ENCODE results near the gene TENM4. TPM values are rescaled to one million over a fixed set of nuclear protein-coding genes. Genes with fewer than 3 reads are reported as not detected.

The TENM4 gene
- total RNA-seq, 4 donors from 2014 or later = 2.3 to 18.9 (median 4.5) TPM

DNA sequence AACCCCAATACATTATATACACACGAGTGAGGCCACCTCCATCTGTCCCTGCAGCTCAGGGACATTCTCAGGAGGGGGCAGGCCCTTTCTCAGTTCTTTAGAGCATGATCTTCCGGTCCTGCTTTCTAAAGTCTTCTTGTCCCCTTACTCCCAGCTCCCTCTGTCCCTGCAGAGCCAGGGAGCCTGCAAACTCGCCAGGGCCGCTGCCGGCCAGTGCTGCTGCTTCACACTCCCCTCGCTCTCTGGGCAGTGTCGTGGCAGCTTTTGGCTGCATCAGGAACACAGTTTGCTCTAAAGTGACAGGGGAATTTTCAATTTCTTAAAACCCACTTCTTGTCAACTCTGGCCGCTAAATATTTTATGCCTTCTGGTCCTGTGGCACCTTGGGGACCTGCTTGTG, 736.0 kb downstream of the TENM4 start:
- ATAC-seq (ENCODE audit: low FRiP score) = no peak
- TF ChIP-seq, protein P1, sequence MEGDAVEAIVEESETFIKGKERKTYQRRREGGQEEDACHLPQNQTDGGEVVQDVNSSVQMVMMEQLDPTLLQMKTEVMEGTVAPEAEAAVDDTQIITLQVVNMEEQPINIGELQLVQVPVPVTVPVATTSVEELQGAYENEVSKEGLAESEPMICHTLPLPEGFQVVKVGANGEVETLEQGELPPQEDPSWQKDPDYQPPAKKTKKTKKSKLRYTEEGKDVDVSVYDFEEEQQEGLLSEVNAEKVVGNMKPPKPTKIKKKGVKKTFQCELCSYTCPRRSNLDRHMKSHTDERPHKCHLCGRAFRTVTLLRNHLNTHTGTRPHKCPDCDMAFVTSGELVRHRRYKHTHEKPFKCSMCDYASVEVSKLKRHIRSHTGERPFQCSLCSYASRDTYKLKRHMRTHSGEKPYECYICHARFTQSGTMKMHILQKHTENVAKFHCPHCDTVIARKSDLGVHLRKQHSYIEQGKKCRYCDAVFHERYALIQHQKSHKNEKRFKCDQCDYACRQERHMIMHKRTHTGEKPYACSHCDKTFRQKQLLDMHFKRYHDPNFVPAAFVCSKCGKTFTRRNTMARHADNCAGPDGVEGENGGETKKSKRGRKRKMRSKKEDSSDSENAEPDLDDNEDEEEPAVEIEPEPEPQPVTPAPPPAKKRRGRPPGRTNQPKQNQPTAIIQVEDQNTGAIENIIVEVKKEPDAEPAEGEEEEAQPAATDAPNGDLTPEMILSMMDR (IDR thresholded peaks at IDR 0.05) = no peak

DNA sequence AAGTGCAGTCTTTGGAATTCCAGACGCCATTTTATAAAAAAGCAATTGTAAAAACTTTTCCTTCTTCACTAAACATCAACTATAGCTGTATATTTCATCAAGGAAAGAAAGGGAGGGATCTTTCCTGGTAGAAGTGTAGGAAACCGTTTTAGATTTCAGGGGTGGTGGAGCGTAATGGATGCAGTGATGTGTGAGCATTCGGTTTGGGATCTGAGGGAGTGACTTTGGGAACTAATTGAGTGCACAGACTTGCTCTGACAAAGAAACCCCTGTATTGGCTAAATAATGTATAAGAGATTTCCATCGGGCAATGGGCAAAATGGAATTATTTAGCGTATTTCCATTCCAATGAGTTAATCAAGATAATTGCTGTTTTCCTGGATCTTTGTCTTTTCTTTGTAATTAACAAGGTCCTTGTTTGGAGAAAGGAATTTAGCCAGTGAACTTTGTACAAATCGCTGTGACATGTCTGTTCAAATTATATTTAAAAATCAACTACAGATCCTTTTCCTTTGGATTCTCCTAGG, 741.2 kb downstream of the TENM4 start:
- DNase-seq (ENCODE audit: low spot score) (no peak), ATAC-seq (ENCODE audit: low FRiP score) (no peak)
- TF ChIP-seq, protein P1 (IDR thresholded peaks at IDR 0.05) = no peak

More for the DNA sequence above, 736.0 kb downstream of the TENM4 start:
- no peak for DNase-seq (ENCODE audit: low spot score)

DNA sequence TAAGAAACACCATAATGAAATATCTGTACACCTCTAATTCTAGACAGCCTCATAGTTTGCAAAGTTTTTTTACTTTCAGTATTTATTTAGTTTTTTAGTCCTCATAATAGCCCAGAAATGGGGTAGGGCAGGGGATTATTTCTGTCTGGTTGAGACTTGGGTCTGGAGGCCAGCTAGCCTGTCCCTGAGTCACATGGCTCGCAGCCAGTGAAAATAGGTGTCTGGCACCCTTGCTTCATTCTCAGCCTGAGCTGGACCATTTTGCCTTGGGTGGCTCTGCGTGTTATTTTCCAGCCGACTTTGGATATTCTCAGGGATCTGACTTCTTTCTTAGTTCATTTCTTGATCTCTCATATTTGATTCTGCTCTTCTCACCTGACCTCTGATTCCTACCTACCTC, 742.2 kb downstream of the TENM4 start:
- TF ChIP-seq, protein P1 (IDR thresholded peaks at IDR 0.05) = no peak
- no peak for ATAC-seq (ENCODE audit: low FRiP score)
- DNase-seq (ENCODE audit: low spot score) = no peak

DNA sequence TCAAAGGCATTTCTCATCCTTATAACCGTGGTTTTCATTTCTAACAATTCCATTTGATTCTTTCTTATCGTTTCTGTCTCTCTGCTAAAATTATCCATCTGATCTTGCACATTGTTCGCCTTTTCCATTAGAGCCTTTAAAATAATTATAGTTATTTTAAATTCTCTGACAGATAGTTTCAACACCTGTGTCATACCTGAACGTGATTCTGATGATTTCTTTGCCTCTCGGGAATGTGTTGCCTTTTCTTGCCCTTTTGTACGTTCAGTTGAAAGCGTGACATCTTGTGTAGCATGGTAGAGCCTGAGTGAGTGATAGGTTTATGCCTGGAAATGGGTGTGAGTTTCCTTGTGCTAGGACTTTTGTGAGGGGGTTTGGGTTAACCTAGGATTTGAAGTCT, 744.7 kb downstream of the TENM4 start:
- no peak for ATAC-seq (ENCODE audit: low FRiP score)
- no peak for DNase-seq (ENCODE audit: low spot score)
- TF ChIP-seq, protein P1 (IDR thresholded peaks at IDR 0.05) = no peak

DNA sequence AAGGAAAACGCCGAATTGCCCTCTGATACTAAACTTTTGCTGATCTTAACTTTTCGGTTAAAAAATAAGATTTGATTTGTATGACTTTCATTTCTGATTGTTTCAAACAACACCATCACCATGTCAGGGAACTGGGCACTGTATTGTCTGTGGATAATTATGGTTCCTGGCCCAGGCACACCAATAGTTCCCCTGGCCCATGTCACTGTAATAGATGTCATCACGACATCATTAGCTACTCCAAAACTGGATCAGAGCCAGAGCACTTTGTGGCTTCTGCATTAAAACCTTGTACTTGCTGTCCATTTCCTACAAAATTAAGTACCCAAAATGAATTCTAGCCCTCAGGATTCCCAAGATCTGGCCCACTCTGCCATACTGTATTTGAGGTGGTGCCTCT, 746.7 kb downstream of the TENM4 start:
- no peak for DNase-seq (ENCODE audit: low spot score)
- TF ChIP-seq, protein P1 (IDR thresholded peaks at IDR 0.05) = no peak
- ATAC-seq (ENCODE audit: low FRiP score) = no peak

DNA sequence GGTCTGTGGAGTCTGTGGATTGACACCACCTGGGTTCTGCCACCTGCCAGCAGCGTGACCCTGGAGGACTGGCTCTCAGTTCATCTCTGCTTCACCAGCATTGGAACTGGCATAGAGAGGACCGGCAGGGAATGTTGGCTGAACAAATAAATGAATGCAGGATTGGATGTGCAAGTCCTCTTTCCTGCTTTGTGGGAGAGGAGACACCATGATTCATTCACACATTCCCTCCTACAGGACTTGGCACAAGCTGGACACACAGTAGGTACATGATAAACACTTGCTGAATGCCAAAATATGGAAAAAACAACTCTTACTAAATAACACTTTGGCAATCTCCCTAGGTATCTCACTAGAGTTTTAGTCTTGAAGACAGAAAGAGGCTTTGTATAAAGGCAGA, 749.6 kb downstream of the TENM4 start:
- TF ChIP-seq, protein P1 (IDR thresholded peaks at IDR 0.05) = no peak
- ATAC-seq (ENCODE audit: low FRiP score) (no peak), DNase-seq (ENCODE audit: low spot score) (no peak)

DNA sequence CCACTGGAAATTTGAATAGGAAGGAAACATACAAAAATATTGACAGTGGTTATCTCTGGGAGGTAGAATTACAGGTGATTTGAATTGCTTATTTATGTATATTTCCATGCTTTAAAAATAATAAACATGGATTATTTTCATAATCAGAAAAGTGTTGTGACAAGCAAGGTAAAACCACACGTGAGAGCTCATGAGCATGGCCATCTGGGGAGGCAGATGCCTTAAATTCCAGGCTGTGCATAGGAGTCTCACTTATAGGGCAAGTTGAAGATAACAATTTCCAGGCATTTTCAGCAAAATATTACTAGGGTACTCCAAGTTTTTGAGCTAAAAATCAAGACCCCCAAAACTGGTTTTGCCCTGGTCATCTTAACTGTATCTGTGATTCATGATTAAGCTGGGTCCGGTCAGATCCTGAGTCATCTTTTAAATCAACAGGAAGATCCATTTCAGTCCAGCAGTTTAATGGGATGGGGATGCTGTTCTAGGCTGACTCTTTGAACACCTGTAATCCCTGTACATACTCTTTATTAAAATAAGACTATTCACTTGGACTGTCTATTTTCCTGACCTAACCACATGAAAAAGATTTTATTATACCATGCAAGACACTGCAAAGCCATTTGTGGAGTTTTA, 750.4 kb downstream of the TENM4 start:
- TF ChIP-seq, protein P1 (IDR thresholded peaks at IDR 0.05) = no peak
- no peak for ATAC-seq (ENCODE audit: low FRiP score)
- DNase-seq (ENCODE audit: low spot score) = no peak

Measured in omental fat pad (tissue), 4 donors.